H1 (cell line): ENCODE data around the gene PRDM10. TPM values are rescaled to one million over a fixed set of nuclear protein-coding genes. Genes with fewer than 3 reads are reported as not detected.

ENCODE experiments used
- CTCF ChIA-PET: fragments of 300-600 bp; sonication (Branson Sonifier 250); formaldehyde crosslinking; loops from one replicate; lab custom pipeline; 2021; ENCODE audit not compliant: partially characterized antibody; lab: Charles Lee
- POLR2A ChIA-PET: fragments of 300-600 bp; sonication (Branson Sonifier 250); formaldehyde crosslinking; loops from one replicate; lab custom pipeline; 2021; ENCODE audit warnings: inconsistent platforms; ENCODE audit not compliant: partially characterized antibody; lab: Charles Lee
- DNase-seq, 2 experiments: peaks; one replicate each; pipeline versions ENCODE4 v3.0.0 to v3.0.0-alpha.2; 2010 to 2022; ENCODE audit warnings: low spot score in 2 of 2, low read depth in 1 of 2, mixed read lengths in 1 of 2
- FAIRE-seq: peaks from 2 replicates; lab custom pipeline; 2011; peaks lifted over from hg19 to GRCh38; lab: Jason Lieb, UNC
- H2AFZ ChIP-seq: 2 replicates; pipeline ENCODE4 v1.8.1; 2012; ENCODE audit warnings: low read length, inconsistent platforms
- H2AK5ac ChIP-seq: 2 replicates; pipeline ENCODE4 v1.6.1; 2013; ENCODE audit warnings: low read depth, low read length
- H2BK120ac ChIP-seq: replicated peaks from 2 replicates; pipeline ENCODE3; 2013; ENCODE audit warnings: low read depth, low read length, inconsistent platforms
- H2BK12ac ChIP-seq: 2 replicates; pipeline ENCODE4 v1.6.1; 2013; ENCODE audit warnings: low read depth, low read length
- H2BK15ac ChIP-seq: 2 replicates; pipeline ENCODE4 v1.6.1; 2013; ENCODE audit warnings: low read length
- H2BK20ac ChIP-seq: 2 replicates; pipeline ENCODE4 v1.6.1; 2013; ENCODE audit warnings: low read length
- H2BK5ac ChIP-seq: 2 replicates; pipeline ENCODE4 v1.6.1; 2013; ENCODE audit warnings: low read depth, low read length
- H3K14ac ChIP-seq: 2 replicates; pipeline ENCODE4 v1.6.1; 2013; ENCODE audit warnings: inconsistent platforms; ENCODE audit not compliant: insufficient read length
- H3K18ac ChIP-seq: 2 replicates; pipeline ENCODE4 v1.6.1; 2013; ENCODE audit warnings: low read length; ENCODE audit errors: extremely low read depth
- H3K23ac ChIP-seq: 2 replicates; pipeline ENCODE4 v1.6.1; 2013; ENCODE audit warnings: inconsistent platforms; ENCODE audit not compliant: insufficient read length
- H3K23me2 ChIP-seq: 2 replicates; pipeline ENCODE4 v1.6.1; 2013; ENCODE audit warnings: low read depth, low read length
- H3K27ac ChIP-seq: 2 replicates; pipeline ENCODE4 v1.6.1; 2011; ENCODE audit warnings: low read depth, low read length, inconsistent platforms
- H3K27me3 ChIP-seq, 4 experiments: replicated peaks in 1 of 4; 1 replicate in 1 of 4; 2 replicates in 3 of 4; pipeline versions ENCODE4 v1.6.1 to v1.8.1; 2011 to 2013; ENCODE audit warnings: low read length in 3 of 4, mild to moderate bottlenecking in 3 of 4, inconsistent platforms in 2 of 4, mixed read lengths in 2 of 4, moderate library complexity in 1 of 4; ENCODE audit not compliant: control insufficient read depth in 3 of 4, insufficient read depth in 3 of 4; ENCODE audit errors: extremely low read depth in 1 of 4
- H3K36me3 ChIP-seq, 4 experiments: 2 replicates each; pipeline versions ENCODE4 v1.6.1 to v1.8.1; 2011 to 2013; ENCODE audit warnings: mild to moderate bottlenecking in 4 of 4, low read length in 3 of 4, moderate library complexity in 2 of 4, control low read depth in 1 of 4, inconsistent platforms in 1 of 4; ENCODE audit not compliant: insufficient read depth in 4 of 4, control insufficient read depth in 2 of 4
- H3K4ac ChIP-seq: replicated peaks from 2 replicates; pipeline ENCODE3; 2013; ENCODE audit warnings: low read length, low read depth, mixed read lengths, inconsistent platforms; ENCODE audit not compliant: insufficient read length
- H3K4me1 ChIP-seq, 4 experiments: replicated peaks in 1 of 4; 1 replicate in 1 of 4; 2 replicates in 3 of 4; pipeline versions ENCODE4 v1.6.1 to v1.8.1; 2011 to 2013; ENCODE audit warnings: low read length in 3 of 4, inconsistent platforms in 2 of 4, mixed read lengths in 1 of 4; ENCODE audit not compliant: insufficient read depth in 4 of 4, control insufficient read depth in 3 of 4
- H3K4me2 ChIP-seq, 2 experiments: 2 replicates each; pipeline versions ENCODE4 v1.6.1 to v1.8.1; 2011 to 2013; ENCODE audit warnings: low read depth in 2 of 2, low read length in 2 of 2, control low read depth in 1 of 2, inconsistent platforms in 1 of 2, mild to moderate bottlenecking in 1 of 2; ENCODE audit not compliant: insufficient read depth in 1 of 2
- H3K4me3 ChIP-seq, 4 experiments: fragments of 200-600, 300-600 bp in 1 of 4; sonication (generic), shearing (Covaris generic), sonication (Bioruptor Twin) in 1 of 4; 2 replicates each; pipeline versions ENCODE4 v1.5.1 to v1.8.1; 2011 to 2016; ENCODE audit warnings: low read length in 4 of 4, low read depth in 3 of 4, control low read depth in 2 of 4, inconsistent platforms in 2 of 4, mild to moderate bottlenecking in 2 of 4, mixed read lengths in 1 of 4, moderate library complexity in 1 of 4; ENCODE audit not compliant: insufficient read depth in 2 of 4; ENCODE audit errors: extremely low read depth in 1 of 4
- H3K56ac ChIP-seq: replicated peaks from 2 replicates; pipeline ENCODE3; 2013; ENCODE audit warnings: low read depth, mild to moderate bottlenecking, mixed read lengths, low read length, inconsistent platforms; ENCODE audit not compliant: insufficient read length
- H3K79me1 ChIP-seq: 2 replicates; pipeline ENCODE4 v1.6.1; 2013; ENCODE audit warnings: low read depth, low read length, control low read depth
- H3K79me2 ChIP-seq, 2 experiments: 2 replicates each; pipeline versions ENCODE4 v1.6.1 to v1.8.1; 2012 to 2013; ENCODE audit warnings: low read length in 2 of 2, mild to moderate bottlenecking in 2 of 2, inconsistent platforms in 1 of 2; ENCODE audit not compliant: insufficient read depth in 2 of 2, control insufficient read depth in 1 of 2
- H3K9ac ChIP-seq, 4 experiments: replicated peaks in 1 of 4; 1 replicate in 1 of 4; 2 replicates in 3 of 4; pipeline versions ENCODE4 v1.6.1 to v1.8.1; 2011 to 2013; ENCODE audit warnings: low read depth in 3 of 4, low read length in 3 of 4, control low read depth in 2 of 4, mild to moderate bottlenecking in 2 of 4, moderate library complexity in 2 of 4, inconsistent platforms in 1 of 4; ENCODE audit errors: extremely low read depth in 1 of 4
- H3K9me3 ChIP-seq, 2 experiments: 2 replicates each; pipeline versions ENCODE4 v1.6.1 to v1.8.1; 2012 to 2013; ENCODE audit warnings: mild to moderate bottlenecking in 2 of 2, moderate library complexity in 2 of 2, control low read depth in 1 of 2, inconsistent platforms in 1 of 2, low read depth in 1 of 2, low read length in 1 of 2, mixed read lengths in 1 of 2; ENCODE audit not compliant: insufficient read depth in 2 of 2
- H4K20me1 ChIP-seq, 2 experiments: replicated peaks in 1 of 2; 2 replicates each; pipeline versions ENCODE3 to v1.8.1; 2011 to 2013; ENCODE audit warnings: inconsistent platforms in 2 of 2, low read length in 2 of 2, mild to moderate bottlenecking in 1 of 2; ENCODE audit not compliant: insufficient read depth in 2 of 2, control insufficient read depth in 1 of 2
- H4K5ac ChIP-seq: 2 replicates; pipeline ENCODE4 v1.6.1; 2013; ENCODE audit warnings: low read length, low read depth, mixed read lengths, inconsistent platforms; ENCODE audit not compliant: insufficient read length
- H4K8ac ChIP-seq: 2 replicates; pipeline ENCODE4 v1.8.0; 2013; ENCODE audit warnings: mild to moderate bottlenecking, moderate library complexity, low read length, inconsistent platforms; ENCODE audit not compliant: insufficient read depth; ENCODE audit errors: extremely low read depth
- H4K91ac ChIP-seq: replicated peaks from 2 replicates; pipeline ENCODE3; 2013; ENCODE audit warnings: low read length, mixed read lengths, inconsistent platforms; ENCODE audit not compliant: insufficient read length
- ASH2L ChIP-seq: fragments of 200-600, 300-600 bp; sonication (generic); IDR thresholded peaks from one replicate; pipeline ENCODE4 v1.7.1; 2017; ENCODE audit warnings: low read length
- BRCA1 ChIP-seq: IDR thresholded peaks from 2 replicates; pipeline ENCODE4 v1.6.1; 2012; ENCODE audit warnings: low read depth, low read length, improper control_type of control experiment
- CBX8 ChIP-seq: fragments of 300-800, 300-1000 bp; sonication (generic); IDR thresholded peaks from 2 replicates; pipeline ENCODE4 v1.7.1; 2016; ENCODE audit warnings: low read depth, low read length, borderline replicate concordance
- CHD1 ChIP-seq: IDR thresholded peaks from 2 replicates; pipeline ENCODE4 v1.6.1; 2012; ENCODE audit warnings: low read depth, low read length, improper control_type of control experiment
- CTBP2 ChIP-seq: IDR thresholded peaks from 2 replicates; pipeline ENCODE4 v1.7.0; 2011; ENCODE audit warnings: borderline replicate concordance, mild to moderate bottlenecking, moderate library complexity, mixed read lengths, low read length; ENCODE audit not compliant: insufficient read depth, insufficient read length
- PHF8 ChIP-seq: fragments of 200-600 bp; sonication (generic); conservative IDR thresholded peaks from 2 replicates; pipeline ENCODE4 v1.7.1; 2012; ENCODE audit warnings: low read depth, mild to moderate bottlenecking, inconsistent platforms, low read length, moderate library complexity
- SP2 ChIP-seq: IDR thresholded peaks from 2 replicates; pipeline ENCODE4 v1.6.1; 2012; ENCODE audit warnings: mild to moderate bottlenecking, low read length, inconsistent platforms
- TEAD4 ChIP-seq: IDR thresholded peaks from 2 replicates; pipeline ENCODE4 v1.6.1; 2012; ENCODE audit warnings: low read depth, low read length, inconsistent platforms, mixed read lengths
- WGBS, 2 experiments: shearing (Covaris generic) in 1 of 2; methylation state at CpG; one replicate each; pipeline versions ENCODE4 v1.1.6 to v1.1.7; 2013 to 2015; ENCODE audit warnings: low lambda C conversion rate in 2 of 2, mixed read lengths in 2 of 2, inconsistent platforms in 1 of 2, low coverage in 1 of 2, missing lambda C conversion rate in 1 of 2; ENCODE audit not compliant: insufficient replicate concordance in 2 of 2, insufficient coverage in 1 of 2, insufficient read length in 1 of 2; ENCODE audit errors: extremely low coverage in 1 of 2, missing lambda C conversion rate in 1 of 2; 5-methylcytosine and 5-hydroxymethylcytosine counted together
- polyA plus RNA-seq, 7 experiments: library from polyadenylated mRNA; depleted of rRNA in 3 of 7; stranded (reverse) in 5 of 7; unstranded in 2 of 7; fragments of >200 nt in 5 of 7; fragments of 200-250 nt in 2 of 7; gene quantifications; 1 replicate in 5 of 7; 2 replicates in 1 of 7; 4 replicates in 1 of 7; pipeline versions ENCODE4 v1.2.1 to v1.2.3, GENCODE V29; 2011 to 2013; ENCODE audit warnings: missing spikeins in 2 of 7, mixed read lengths in 2 of 7
- total RNA-seq: library from RNA; stranded (reverse); fragmentation: NEBNext Ultra II Directional; extraction: Animal tissue kit (Norgen Biotek cat#: 25700); gene quantifications from 2 replicates; pipeline ENCODE4 v1.2.1, GENCODE V29; 2021
- TF ChIP-seq, protein P1 (sequence below), 3 experiments: IDR thresholded peaks; 1 replicate in 2 of 3; 2 replicates in 1 of 3; pipeline versions ENCODE4 v1.5.1 to v1.6.1; 2011; ENCODE audit warnings: low read length in 3 of 3, mild to moderate bottlenecking in 3 of 3, inconsistent platforms in 2 of 3, low read depth in 1 of 3, moderate library complexity in 1 of 3; ENCODE audit not compliant: insufficient read depth in 1 of 3; ENCODE audit errors: control extremely low read depth in 1 of 3

PRDM10 gene
- total and polyA plus RNA-seq, 2 of the 8 experiments (the other 6 are each of a cell fraction or from before 2014, with no cell fraction given) = 15.5 to 19.2 TPM

DNA sequence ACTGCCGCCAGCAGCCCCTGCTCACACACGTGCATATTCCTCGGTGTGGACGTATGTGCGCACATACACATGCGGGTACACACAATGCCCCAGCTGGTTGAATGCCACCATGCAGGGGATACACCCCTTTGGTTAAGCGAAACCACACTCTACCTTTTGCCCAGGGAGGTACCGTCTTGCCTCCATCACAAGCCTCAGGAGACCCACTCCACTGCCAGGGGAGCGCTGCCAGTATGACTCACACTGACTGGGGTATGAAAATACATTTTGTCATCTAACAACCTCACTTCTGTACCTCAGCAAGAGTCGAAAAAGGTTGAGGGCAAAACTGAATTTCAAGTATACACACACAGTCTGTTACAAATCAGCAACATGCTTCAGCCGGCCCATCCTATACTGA lies 147.5 kb downstream of the PRDM10 start:
- Histone ChIP-seq H3K4me2 (no peak overlapping the region), H3K4ac (no peak overlapping the region), H2BK20ac (no peak overlapping the region), H3K9me3 (no peaks in the 10 kb centered on the region), H2BK15ac (no peak overlapping the region), H3K23me2 (no peaks in the 10 kb centered on the region), H4K5ac (no peak overlapping the region), H2BK120ac (no peak overlapping the region), H2BK12ac (no peak overlapping the region), H2AK5ac (no peak overlapping the region), H3K9ac (no peak overlapping the region), H3K79me1 (no peaks in the 10 kb centered on the region), H2BK5ac (no peak overlapping the region), H3K4me3 (no peak overlapping the region), H3K4me1 (no peaks in the 10 kb centered on the region; a peak in 1 of 7 replicates), H3K36me3 (peaks cover 0 to 1% (median 0%) of the 10 kb centered on the region in 4 experiments; a peak in 2 of 8 replicates), H4K91ac (no peak overlapping the region), H3K27ac (no peak overlapping the region), H3K27me3 (no peaks in the 10 kb centered on the region), H2AFZ (no peak overlapping the region), H3K79me2 (no peaks in the 10 kb centered on the region), H3K23ac (no peak overlapping the region), H3K18ac (no peak overlapping the region), H3K56ac (no peak overlapping the region), H4K20me1 (no peaks in the 10 kb centered on the region), H3K14ac (no peak overlapping the region), H4K8ac (no peak overlapping the region)
- ChIA-PET CTCF (interaction anchor here (1.3 kb wide), 1 partner anchor 70 kb away, joined by 5 read pairs; no protein-coding TSS in a partner anchor), POLR2A (no interaction called here)
- no peak for FAIRE-seq
- no peak for DNase-seq
- 86% methylated on average over 11 of the region's 11 CpGs; no CpG with 5 or more reads in 1 of the 2 experiments for WGBS, 2 experiments
- TF ChIP-seq SP2 (no peak), CBX8 (no peak), PHF8 (no peak), CTBP2 (no peak), BRCA1 (no peak), CHD1 (no peak), ASH2L (no peak), TEAD4 (no peak)
- TF ChIP-seq, protein P1, sequence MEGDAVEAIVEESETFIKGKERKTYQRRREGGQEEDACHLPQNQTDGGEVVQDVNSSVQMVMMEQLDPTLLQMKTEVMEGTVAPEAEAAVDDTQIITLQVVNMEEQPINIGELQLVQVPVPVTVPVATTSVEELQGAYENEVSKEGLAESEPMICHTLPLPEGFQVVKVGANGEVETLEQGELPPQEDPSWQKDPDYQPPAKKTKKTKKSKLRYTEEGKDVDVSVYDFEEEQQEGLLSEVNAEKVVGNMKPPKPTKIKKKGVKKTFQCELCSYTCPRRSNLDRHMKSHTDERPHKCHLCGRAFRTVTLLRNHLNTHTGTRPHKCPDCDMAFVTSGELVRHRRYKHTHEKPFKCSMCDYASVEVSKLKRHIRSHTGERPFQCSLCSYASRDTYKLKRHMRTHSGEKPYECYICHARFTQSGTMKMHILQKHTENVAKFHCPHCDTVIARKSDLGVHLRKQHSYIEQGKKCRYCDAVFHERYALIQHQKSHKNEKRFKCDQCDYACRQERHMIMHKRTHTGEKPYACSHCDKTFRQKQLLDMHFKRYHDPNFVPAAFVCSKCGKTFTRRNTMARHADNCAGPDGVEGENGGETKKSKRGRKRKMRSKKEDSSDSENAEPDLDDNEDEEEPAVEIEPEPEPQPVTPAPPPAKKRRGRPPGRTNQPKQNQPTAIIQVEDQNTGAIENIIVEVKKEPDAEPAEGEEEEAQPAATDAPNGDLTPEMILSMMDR (IDR thresholded peaks at IDR 0.05; ENCODE audit: control extremely low read depth in 1 of 3, insufficient read depth in 1 of 3, low read depth in 1 of 3, low read length in 3 of 3) = no peak
